ENCODE results near the gene CDH4.
"Not testable (repeated sequence)": the region's sequence is repeated elsewhere in the genome, so short reads cannot be mapped to it uniquely, and the experiment has no call there.

CDH4 gene

DNA sequence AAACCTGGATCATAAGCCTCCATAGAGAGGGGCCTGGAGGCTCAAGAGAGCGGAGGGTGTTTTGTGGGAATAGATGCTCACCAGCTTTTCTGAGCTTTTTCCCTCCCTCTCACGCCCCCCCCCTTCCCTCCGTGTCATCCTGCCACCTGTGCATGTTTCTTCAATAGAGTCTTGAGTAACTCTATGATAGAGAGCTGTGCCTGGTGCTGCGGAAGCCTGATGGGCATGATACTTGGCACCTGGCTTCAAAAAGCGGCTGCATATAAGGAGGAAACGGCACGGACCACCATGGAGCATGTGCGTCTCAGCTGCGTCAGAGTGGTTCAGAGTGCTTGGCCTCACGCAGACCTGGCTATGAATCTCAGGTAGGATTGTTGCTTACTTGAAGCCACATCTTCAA is 198.9 kb downstream of the CDH4 start:
- TF ChIP-seq, protein P1, sequence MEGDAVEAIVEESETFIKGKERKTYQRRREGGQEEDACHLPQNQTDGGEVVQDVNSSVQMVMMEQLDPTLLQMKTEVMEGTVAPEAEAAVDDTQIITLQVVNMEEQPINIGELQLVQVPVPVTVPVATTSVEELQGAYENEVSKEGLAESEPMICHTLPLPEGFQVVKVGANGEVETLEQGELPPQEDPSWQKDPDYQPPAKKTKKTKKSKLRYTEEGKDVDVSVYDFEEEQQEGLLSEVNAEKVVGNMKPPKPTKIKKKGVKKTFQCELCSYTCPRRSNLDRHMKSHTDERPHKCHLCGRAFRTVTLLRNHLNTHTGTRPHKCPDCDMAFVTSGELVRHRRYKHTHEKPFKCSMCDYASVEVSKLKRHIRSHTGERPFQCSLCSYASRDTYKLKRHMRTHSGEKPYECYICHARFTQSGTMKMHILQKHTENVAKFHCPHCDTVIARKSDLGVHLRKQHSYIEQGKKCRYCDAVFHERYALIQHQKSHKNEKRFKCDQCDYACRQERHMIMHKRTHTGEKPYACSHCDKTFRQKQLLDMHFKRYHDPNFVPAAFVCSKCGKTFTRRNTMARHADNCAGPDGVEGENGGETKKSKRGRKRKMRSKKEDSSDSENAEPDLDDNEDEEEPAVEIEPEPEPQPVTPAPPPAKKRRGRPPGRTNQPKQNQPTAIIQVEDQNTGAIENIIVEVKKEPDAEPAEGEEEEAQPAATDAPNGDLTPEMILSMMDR (IDR thresholded peaks at IDR 0.05), result no peak

DNA sequence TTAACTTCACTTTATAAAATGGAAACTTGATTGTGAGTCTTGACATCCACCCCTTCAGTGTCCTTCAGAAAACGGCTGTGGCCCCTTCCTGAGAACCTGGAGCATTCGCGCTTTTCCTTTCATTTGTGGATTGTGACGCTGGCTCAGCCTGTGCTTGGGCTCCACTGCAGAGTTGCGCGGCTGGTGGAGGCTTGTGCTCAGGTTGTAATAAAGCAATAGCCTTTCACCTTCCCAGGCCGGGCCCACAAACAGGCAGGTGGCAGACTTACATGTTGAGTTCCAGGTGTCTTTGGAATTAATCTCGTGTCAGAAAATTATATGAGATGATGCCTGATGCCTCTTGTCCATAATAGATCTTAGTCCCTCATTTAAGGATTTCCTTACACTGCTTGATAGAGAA is 199.9 kb downstream of the CDH4 start:
- Histone ChIP-seq H3K4me1 (ENCODE audit: control insufficient read depth in 1 of 2, insufficient read depth in 1 of 2, low read depth in 1 of 2, low read length in 1 of 2) (no peaks in the 10 kb centered on the region), H3K27me3 (no peaks in the 10 kb centered on the region), H3K36me3 (no peaks in the 10 kb centered on the region), H3K4me3 (ENCODE audit: low read depth in 1 of 2, low read length in 1 of 2) (no peak overlapping the region), H3K9me3 (no peaks in the 10 kb centered on the region), H3K27ac (no peak overlapping the region)
- TF ChIP-seq, protein P1 (IDR thresholded peaks at IDR 0.05), result no peak

More for the DNA sequence above, 198.9 kb downstream of the CDH4 start:
- Histone ChIP-seq H3K4me3 (ENCODE audit: low read depth in 1 of 2, low read length in 1 of 2) (no peak overlapping the region), H3K27ac (no peak overlapping the region), H3K36me3 (no peaks in the 10 kb centered on the region), H3K4me1 (ENCODE audit: control insufficient read depth in 1 of 2, insufficient read depth in 1 of 2, low read depth in 1 of 2, low read length in 1 of 2) (no peaks in the 10 kb centered on the region), H3K27me3 (no peaks in the 10 kb centered on the region), H3K9me3 (no peaks in the 10 kb centered on the region)

- no peaks in the 10 kb centered on the region for H3K36me3 ChIP-seq
- no peak overlapping the region for H3K27ac ChIP-seq
- H3K4me1 ChIP-seq (ENCODE audit: control insufficient read depth in 1 of 2, insufficient read depth in 1 of 2, low read depth in 1 of 2, low read length in 1 of 2), result no peaks in the 10 kb centered on the region
- H3K27me3 ChIP-seq, result no peaks in the 10 kb centered on the region
- TF ChIP-seq, protein P1 (IDR thresholded peaks at IDR 0.05), result no peak
- H3K9me3 ChIP-seq, result no peaks in the 10 kb centered on the region
- H3K4me3 ChIP-seq (ENCODE audit: low read depth in 1 of 2, low read length in 1 of 2), result no peak overlapping the region
Measured at GRCh38 chr20:61453219-61453618, 201.2 kb downstream of the CDH4 start.

DNA sequence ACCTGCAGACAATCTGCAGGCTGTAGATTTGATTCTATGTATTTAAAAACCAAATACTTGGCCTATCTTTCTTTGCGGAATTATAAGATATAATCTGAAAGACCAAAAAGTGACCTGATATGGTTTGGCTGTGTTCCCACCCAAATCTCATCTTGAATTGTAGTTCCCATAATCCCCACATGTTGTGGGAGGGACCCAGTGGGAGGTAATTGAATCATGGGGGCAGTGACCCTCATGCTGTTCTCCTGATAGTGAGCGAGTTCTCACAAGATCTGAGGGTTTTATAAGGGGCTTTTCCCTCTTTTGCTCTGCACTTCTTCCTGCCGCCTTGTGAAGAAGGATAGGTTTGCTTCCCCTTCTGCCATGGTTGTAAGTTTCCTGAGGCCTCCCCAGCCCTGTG is 201.6 kb downstream of the CDH4 start:
- H3K4me1 ChIP-seq (ENCODE audit: control insufficient read depth in 1 of 2, insufficient read depth in 1 of 2, low read depth in 1 of 2, low read length in 1 of 2); H3K36me3 ChIP-seq; H3K4me3 ChIP-seq (ENCODE audit: low read depth in 1 of 2, low read length in 1 of 2); H3K27me3 ChIP-seq; H3K27ac ChIP-seq; H3K9me3 ChIP-seq: not testable (repeated sequence)

DNA sequence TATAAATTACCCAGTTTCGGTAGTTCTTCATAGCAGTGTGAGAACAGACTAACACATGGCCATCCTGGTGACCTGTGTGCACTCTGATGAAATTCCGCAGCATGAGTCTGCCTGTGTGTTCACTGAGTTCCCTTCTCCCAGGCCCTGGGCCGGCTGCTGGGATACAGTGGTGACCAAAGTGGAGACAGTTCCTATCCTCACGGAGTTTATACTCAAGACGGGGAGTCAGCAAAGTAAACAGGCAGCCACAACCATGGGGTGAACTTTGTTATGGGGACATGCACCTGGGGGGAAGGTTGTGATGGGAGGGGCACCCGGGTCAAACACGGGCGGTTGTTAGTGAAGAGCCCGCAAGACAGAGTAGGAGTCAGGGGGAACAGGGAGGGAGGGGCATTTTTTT is 202.0 kb downstream of the CDH4 start:
- Histone ChIP-seq H3K36me3 (no peaks in the 10 kb centered on the region), H3K27ac (no peak overlapping the region), H3K27me3 (no peaks in the 10 kb centered on the region), H3K4me3 (ENCODE audit: low read depth in 1 of 2, low read length in 1 of 2) (no peak overlapping the region), H3K9me3 (no peaks in the 10 kb centered on the region), H3K4me1 (ENCODE audit: control insufficient read depth in 1 of 2, insufficient read depth in 1 of 2, low read depth in 1 of 2, low read length in 1 of 2) (no peaks in the 10 kb centered on the region)
- TF ChIP-seq, protein P1 (IDR thresholded peaks at IDR 0.05), result no peak

GRCh38 chr20:61455508-61456215 is 203.6 kb downstream of the CDH4 start:
- no peaks in the 10 kb centered on the region for H3K4me1 ChIP-seq (ENCODE audit: control insufficient read depth in 1 of 2, insufficient read depth in 1 of 2, low read depth in 1 of 2, low read length in 1 of 2)
- H3K4me3 ChIP-seq (ENCODE audit: low read depth in 1 of 2, low read length in 1 of 2), result no peak overlapping the region
- no peak overlapping the region for H3K27ac ChIP-seq
- TF ChIP-seq, protein P1 (IDR thresholded peaks at IDR 0.05), result no peak
- H3K9me3 ChIP-seq, result no peaks in the 10 kb centered on the region
- H3K27me3 ChIP-seq, result no peaks in the 10 kb centered on the region
- no peaks in the 10 kb centered on the region for H3K36me3 ChIP-seq
